Ovary (tissue), 3 donors: ENCODE measurements around the gene HSD11B2.

Experiments used
- EP300 ChIP-seq: sonication (generic); formaldehyde crosslinking; IDR thresholded peaks from one replicate; pipeline ENCODE4 v1.6.1; 2017; ENCODE audit warnings: antibody characterized with exemption
- POLR2A ChIP-seq: fragments of 450-650 bp; IDR thresholded peaks from one replicate; pipeline ENCODE4 v1.6.1; 2017; ENCODE audit warnings: antibody characterized with exemption, mild to moderate bottlenecking, moderate library complexity
- TF ChIP-seq, protein P1 (sequence below), 3 donors: fragments of 450-650 bp in 2 of 3; fragments of 200-600 bp in 1 of 3; IDR thresholded peaks; one replicate each; pipeline versions ENCODE4 v1.5.1 to v1.8.0; 2016 to 2022; ENCODE audit warnings: antibody characterized with exemption in 3 of 3, mild to moderate bottlenecking in 1 of 3
- donor health status: DM: no; HTN: no; CAD: no.

DNA sequence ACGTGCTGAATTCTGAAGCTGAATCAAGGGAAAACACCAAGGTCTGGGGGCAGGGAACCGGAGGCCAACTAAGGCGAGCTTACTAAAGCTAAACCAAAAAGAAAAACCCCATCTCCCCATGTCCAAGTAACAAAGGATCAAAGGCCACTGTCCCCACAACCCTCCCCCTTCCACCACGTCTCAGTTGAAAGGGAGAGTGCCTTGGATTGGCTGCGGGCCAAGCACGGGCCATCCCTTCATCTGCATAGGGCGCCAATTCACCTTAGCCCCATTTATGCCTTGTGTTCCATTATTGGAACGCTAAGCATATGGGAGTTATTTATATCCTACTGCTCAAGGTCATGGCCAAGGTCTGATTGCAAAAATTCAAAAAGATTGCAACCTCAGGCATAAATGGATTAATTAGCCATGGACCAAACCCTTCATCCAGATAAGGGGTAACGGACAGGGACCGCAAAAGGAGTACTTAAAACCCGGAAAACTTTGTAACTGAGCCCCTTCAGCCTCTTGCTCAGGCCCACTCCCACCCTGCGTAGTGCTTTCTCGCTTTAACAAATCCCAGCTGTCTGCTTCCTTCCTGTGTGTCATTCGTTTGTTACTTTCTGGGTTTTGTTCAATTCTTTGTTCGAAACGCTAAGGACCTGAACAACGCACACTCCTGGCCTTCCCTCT lies 50.8 kb downstream of the HSD11B2 start:
- TF ChIP-seq, protein P1, sequence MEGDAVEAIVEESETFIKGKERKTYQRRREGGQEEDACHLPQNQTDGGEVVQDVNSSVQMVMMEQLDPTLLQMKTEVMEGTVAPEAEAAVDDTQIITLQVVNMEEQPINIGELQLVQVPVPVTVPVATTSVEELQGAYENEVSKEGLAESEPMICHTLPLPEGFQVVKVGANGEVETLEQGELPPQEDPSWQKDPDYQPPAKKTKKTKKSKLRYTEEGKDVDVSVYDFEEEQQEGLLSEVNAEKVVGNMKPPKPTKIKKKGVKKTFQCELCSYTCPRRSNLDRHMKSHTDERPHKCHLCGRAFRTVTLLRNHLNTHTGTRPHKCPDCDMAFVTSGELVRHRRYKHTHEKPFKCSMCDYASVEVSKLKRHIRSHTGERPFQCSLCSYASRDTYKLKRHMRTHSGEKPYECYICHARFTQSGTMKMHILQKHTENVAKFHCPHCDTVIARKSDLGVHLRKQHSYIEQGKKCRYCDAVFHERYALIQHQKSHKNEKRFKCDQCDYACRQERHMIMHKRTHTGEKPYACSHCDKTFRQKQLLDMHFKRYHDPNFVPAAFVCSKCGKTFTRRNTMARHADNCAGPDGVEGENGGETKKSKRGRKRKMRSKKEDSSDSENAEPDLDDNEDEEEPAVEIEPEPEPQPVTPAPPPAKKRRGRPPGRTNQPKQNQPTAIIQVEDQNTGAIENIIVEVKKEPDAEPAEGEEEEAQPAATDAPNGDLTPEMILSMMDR (IDR thresholded peaks at IDR 0.05), result no peak
- TF ChIP-seq POLR2A (no peak), EP300 (no peak)
